HCT116 (cell line): Measurements from ENCODE around the gene SFT2D2. TPM values are rescaled to one million over a fixed set of nuclear protein-coding genes. Genes with fewer than 3 reads are reported as not detected.

Experiments used
- ATAC-seq: fragments of 200-7000 bp; cut with Tn5 transposase; 2 replicates; pipeline ENCODE4 v1.9.1; 2020; ENCODE audit warnings: mild to moderate bottlenecking, moderate library complexity
- BruUV-seq: library from RNA; stranded (reverse); fragments of 400-500 nt; replicated peaks from 2 replicates; lab custom pipeline; 2021; lab: Mats Ljungman, UMichigan
- CTCF ChIA-PET: fragments of 300-600 bp; sonication (Branson Sonifier 250); formaldehyde crosslinking; loops from one replicate; lab custom pipeline; 2021; ENCODE audit warnings: antibody characterized with exemption; lab: Charles Lee
- POLR2A ChIA-PET: fragments of 300-600, 350-600 bp; sonication (Branson Sonifier 250); formaldehyde crosslinking; loops from one replicate; lab custom pipeline; 2021; ENCODE audit warnings: antibody characterized with exemption; lab: Charles Lee
- RAD21 ChIA-PET, 2 experiments: fragments of 300-600 bp; sonication (Branson Sonifier 250); formaldehyde crosslinking; loops; one replicate each; lab custom pipeline; 2023; ENCODE audit warnings: low total read pairs in 2 of 2; ENCODE audit not compliant: uncharacterized antibody in 2 of 2, unreplicated experiment in 2 of 2, low non-redundant PET in 1 of 2; lab: Charles Lee
- DNase-seq: peaks from one replicate; pipeline ENCODE4 v3.0.0-alpha.2; 2010; ENCODE audit warnings: low read depth, low spot score
- H2AFZ ChIP-seq: fragments of 200-600 bp; shearing (Covaris generic), sonication (generic); 2 replicates; pipeline ENCODE4 v1.6.1; 2017; ENCODE audit warnings: low read depth, mixed run types, mixed read lengths, antibody characterized with exemption, low read length; ENCODE audit not compliant: poor library complexity, severe bottlenecking
- H3K27ac ChIP-seq: 2 replicates; pipeline ENCODE4 v1.5.1; 2012; ENCODE audit warnings: low read depth, low read length
- H3K27me3 ChIP-seq: fragments of 200-600 bp; sonication (generic); 2 replicates; pipeline ENCODE4 v1.6.1; 2016; ENCODE audit warnings: mixed run types, low read length, mixed read lengths; ENCODE audit not compliant: insufficient read depth
- H3K36me3 ChIP-seq, 2 experiments: fragments of 200-500 bp in 1 of 2; fragments of 200-600 bp in 1 of 2; sonication (Bioruptor generic) in 1 of 2; sonication (generic) in 1 of 2; 2 replicates each; pipeline versions ENCODE4 v1.5.1 to v1.6.1; 2014 to 2016; ENCODE audit warnings: low read length in 2 of 2, inconsistent platforms in 1 of 2, mixed read lengths in 1 of 2, mixed run types in 1 of 2; ENCODE audit not compliant: insufficient read depth in 2 of 2, control insufficient read depth in 1 of 2
- H3K4me1 ChIP-seq, 2 experiments: fragments of 200-600 bp in 1 of 2; sonication (generic) in 1 of 2; 2 replicates each; pipeline versions ENCODE4 v1.5.1 to v1.6.1; 2012 to 2017; ENCODE audit warnings: low read length in 2 of 2, inconsistent platforms in 1 of 2, mild to moderate bottlenecking in 1 of 2, mixed read lengths in 1 of 2, mixed run types in 1 of 2, moderate library complexity in 1 of 2; ENCODE audit not compliant: insufficient read depth in 2 of 2, control insufficient read depth in 1 of 2
- H3K4me2 ChIP-seq: fragments of 200-600 bp; sonication (generic); 2 replicates; pipeline ENCODE4 v1.6.1; 2017; ENCODE audit warnings: mixed run types, low read length, mixed read lengths
- H3K4me3 ChIP-seq, 2 experiments: fragments of 200-600 bp in 1 of 2; sonication (generic) in 1 of 2; replicated peaks in 1 of 2; 2 replicates each; pipeline ENCODE4 v1.5.1; 2011 to 2016; ENCODE audit warnings: low read length in 2 of 2, control low read depth in 1 of 2, low read depth in 1 of 2, mild to moderate bottlenecking in 1 of 2, mixed read lengths in 1 of 2, mixed run types in 1 of 2
- H3K79me2 ChIP-seq: fragments of 200-600 bp; sonication (generic); 2 replicates; pipeline ENCODE4 v1.6.1; 2017; ENCODE audit warnings: mild to moderate bottlenecking, mixed run types, low read length, moderate library complexity, mixed read lengths; ENCODE audit not compliant: insufficient read depth
- H3K9ac ChIP-seq: fragments of 200-600 bp; sonication (generic); 2 replicates; pipeline ENCODE4 v1.6.1; 2016; ENCODE audit warnings: low read length, mixed read lengths
- H3K9me2 ChIP-seq: fragments of 200-600 bp; sonication (generic), shearing (Covaris generic); 2 replicates; pipeline ENCODE4 v1.6.1; 2017; ENCODE audit warnings: mixed run types, mild to moderate bottlenecking, moderate library complexity; ENCODE audit not compliant: insufficient read depth
- H3K9me3 ChIP-seq, 2 experiments: fragments of 200-500 bp in 1 of 2; fragments of 200-600 bp in 1 of 2; sonication (Bioruptor generic) in 1 of 2; sonication (generic) in 1 of 2; 2 replicates each; pipeline ENCODE4 v1.6.1; 2014 to 2017; ENCODE audit warnings: low read length in 2 of 2, mixed read lengths in 2 of 2, inconsistent platforms in 1 of 2, low read depth in 1 of 2, mild to moderate bottlenecking in 1 of 2, mixed run types in 1 of 2, moderate library complexity in 1 of 2; ENCODE audit not compliant: control insufficient read depth in 1 of 2, insufficient read depth in 1 of 2
- H4K20me1 ChIP-seq: fragments of 200-600 bp; sonication (generic), shearing (Covaris generic); 2 replicates; pipeline ENCODE4 v1.6.1; 2017; ENCODE audit warnings: mixed run types, mild to moderate bottlenecking, moderate library complexity; ENCODE audit not compliant: insufficient read depth
- CBX3 ChIP-seq: IDR thresholded peaks from 2 replicates; pipeline ENCODE4 v1.6.1; 2012; ENCODE audit warnings: low read depth
- CEBPB ChIP-seq: IDR thresholded peaks from 2 replicates; pipeline ENCODE4 v1.6.1; 2012; ENCODE audit warnings: low read depth
- ELF1 ChIP-seq: IDR thresholded peaks from 2 replicates; pipeline ENCODE4 v1.6.1; 2012; ENCODE audit warnings: low read depth, borderline replicate concordance
- EZH2 ChIP-seq: fragments of 200-600 bp; sonication (generic); IDR thresholded peaks from 2 replicates; pipeline ENCODE4 v1.6.1; 2017; ENCODE audit warnings: antibody characterized with exemption, mixed run types
- EZH2phosphoT487 ChIP-seq: fragments of 200-600 bp; IDR thresholded peaks from 2 replicates; pipeline ENCODE4 v1.6.1; 2018; ENCODE audit warnings: antibody characterized with exemption, borderline replicate concordance
- FOSL1 ChIP-seq: IDR thresholded peaks from 2 replicates; pipeline ENCODE4 v1.6.1; 2012; ENCODE audit warnings: low read depth
- JUND ChIP-seq: IDR thresholded peaks from 2 replicates; pipeline ENCODE4 v1.6.1; 2012
- RAD21 ChIP-seq: IDR thresholded peaks from 2 replicates; pipeline ENCODE4 v1.6.1; 2012; ENCODE audit warnings: low read depth, mild to moderate bottlenecking
- SP1 ChIP-seq: IDR thresholded peaks from 2 replicates; pipeline ENCODE4 v1.6.1; 2012; ENCODE audit warnings: low read depth
- SRF ChIP-seq: IDR thresholded peaks from 2 replicates; pipeline ENCODE4 v1.6.1; 2012; ENCODE audit warnings: low read depth
- TCF7L2 ChIP-seq: IDR thresholded peaks from 2 replicates; pipeline ENCODE4 v1.7.0; 2011; ENCODE audit warnings: borderline replicate concordance, inconsistent platforms; ENCODE audit not compliant: insufficient read depth, insufficient read length; ENCODE audit errors: extremely low read depth
- YY1 ChIP-seq: IDR thresholded peaks from 2 replicates; pipeline ENCODE4 v1.6.1; 2011; ENCODE audit warnings: low read length, low read depth, moderate library complexity, mild to moderate bottlenecking; ENCODE audit not compliant: insufficient replicate concordance; ENCODE audit errors: extremely low read depth
- ZFX ChIP-seq: fragments of 450-650 bp; IDR thresholded peaks from 2 replicates; pipeline ENCODE4 v1.6.1; 2017
- intact Hi-C: fragments of 100-400 bp; cut with micrococcal nuclease; formaldehyde crosslinking; loops from 2 replicates; pipeline ENCODE4 v1.10.0; 2022
- total RNA-seq: library from RNA; stranded (reverse); gene quantifications from one replicate; pipeline ENCODE4 v1.2.1, GENCODE V29; 2021; ENCODE audit not compliant: unreplicated experiment
- TF ChIP-seq, protein P1 (sequence below): IDR thresholded peaks from 2 replicates; pipeline ENCODE4 v1.6.1; 2011; ENCODE audit warnings: mild to moderate bottlenecking, low read length, moderate library complexity; ENCODE audit not compliant: insufficient replicate concordance; ENCODE audit errors: extremely low read depth
- TF ChIP-seq, protein P2 (sequence below): IDR thresholded peaks from 2 replicates; pipeline ENCODE4 v1.6.1; 2012
- TF ChIP-seq, protein P3 (sequence below): IDR thresholded peaks from 2 replicates; pipeline ENCODE4 v1.6.1; 2012

SFT2D2 gene
- total RNA-seq, 1 experiment from 2014 or later: 57.5 TPM

DNA sequence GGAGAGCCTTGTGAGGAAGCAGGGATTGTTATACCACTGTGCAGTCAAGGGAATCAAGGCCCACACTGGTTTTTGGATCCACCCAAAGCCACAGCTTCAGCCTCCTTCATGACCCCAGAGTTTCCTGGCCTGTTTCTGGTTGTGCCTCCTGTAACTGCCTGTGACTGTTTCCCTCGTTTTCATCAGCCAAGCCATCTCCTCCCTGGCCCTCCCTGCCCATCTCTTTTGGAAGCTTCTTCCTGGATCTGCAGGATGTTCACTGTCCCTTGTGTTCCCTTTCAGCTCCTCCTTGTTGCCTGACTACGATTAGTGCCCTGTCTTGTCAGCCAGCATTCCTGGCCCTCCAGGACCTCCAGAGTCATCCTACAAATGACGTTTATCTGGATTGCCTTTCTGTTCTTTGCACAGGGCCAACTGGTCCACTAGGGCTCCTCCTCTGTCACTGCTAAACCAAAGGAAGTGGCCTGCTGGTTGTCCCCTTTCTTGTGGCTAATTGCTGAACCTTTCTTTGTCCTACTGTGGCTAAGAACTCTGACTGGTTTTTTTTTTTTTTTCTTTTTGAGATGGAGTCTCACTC is 17.9 kb downstream of the SFT2D2 start:
- peaks cover 18 to 27% of the 10 kb centered on the region in 2 experiments for H3K36me3 ChIP-seq
- H3K9me2 ChIP-seq: no peaks in the 10 kb centered on the region
- peak overlapping the region; percentile 44 for H3K27ac ChIP-seq
- no peaks in the 10 kb centered on the region for H4K20me1 ChIP-seq
- ATAC-seq (peak; percentile 57; the same call in 1 of the 2 replicates), DNase-seq (no peak)
- ChIA-PET CTCF (interaction anchor here (1.4 kb wide), 1 partner anchor 8 kb away, joined by 9 read pairs; no protein-coding TSS in a partner anchor), RAD21 (no interaction called here), POLR2A (no interaction called here)
- no peak overlapping the region for H2AFZ ChIP-seq
- no peaks in the 10 kb centered on the region for H3K9me3 ChIP-seq
- no peaks in the 10 kb centered on the region for H3K27me3 ChIP-seq
- H3K4me1 ChIP-seq: peaks cover 17% of the 10 kb centered on the region in 2 experiments
- TF ChIP-seq TCF7L2 (no peak), SRF (no peak), FOSL1 (no peak), ZFX (no peak), SP1 (no peak), EZH2phosphoT487 (no peak), RAD21 (no peak), CEBPB (no peak), ELF1 (no peak), YY1 (no peak), CBX3 (no peak), JUND (no peak), EZH2 (no peak)
- TF ChIP-seq, protein P1, sequence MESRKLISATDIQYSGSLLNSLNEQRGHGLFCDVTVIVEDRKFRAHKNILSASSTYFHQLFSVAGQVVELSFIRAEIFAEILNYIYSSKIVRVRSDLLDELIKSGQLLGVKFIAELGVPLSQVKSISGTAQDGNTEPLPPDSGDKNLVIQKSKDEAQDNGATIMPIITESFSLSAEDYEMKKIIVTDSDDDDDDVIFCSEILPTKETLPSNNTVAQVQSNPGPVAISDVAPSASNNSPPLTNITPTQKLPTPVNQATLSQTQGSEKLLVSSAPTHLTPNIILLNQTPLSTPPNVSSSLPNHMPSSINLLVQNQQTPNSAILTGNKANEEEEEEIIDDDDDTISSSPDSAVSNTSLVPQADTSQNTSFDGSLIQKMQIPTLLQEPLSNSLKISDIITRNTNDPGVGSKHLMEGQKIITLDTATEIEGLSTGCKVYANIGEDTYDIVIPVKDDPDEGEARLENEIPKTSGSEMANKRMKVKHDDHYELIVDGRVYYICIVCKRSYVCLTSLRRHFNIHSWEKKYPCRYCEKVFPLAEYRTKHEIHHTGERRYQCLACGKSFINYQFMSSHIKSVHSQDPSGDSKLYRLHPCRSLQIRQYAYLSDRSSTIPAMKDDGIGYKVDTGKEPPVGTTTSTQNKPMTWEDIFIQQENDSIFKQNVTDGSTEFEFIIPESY: no peak
- TF ChIP-seq, protein P2, sequence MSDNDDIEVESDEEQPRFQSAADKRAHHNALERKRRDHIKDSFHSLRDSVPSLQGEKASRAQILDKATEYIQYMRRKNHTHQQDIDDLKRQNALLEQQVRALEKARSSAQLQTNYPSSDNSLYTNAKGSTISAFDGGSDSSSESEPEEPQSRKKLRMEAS: no peak
- TF ChIP-seq, protein P3, sequence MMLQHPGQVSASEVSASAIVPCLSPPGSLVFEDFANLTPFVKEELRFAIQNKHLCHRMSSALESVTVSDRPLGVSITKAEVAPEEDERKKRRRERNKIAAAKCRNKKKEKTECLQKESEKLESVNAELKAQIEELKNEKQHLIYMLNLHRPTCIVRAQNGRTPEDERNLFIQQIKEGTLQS: no peak
- no peak overlapping the region for H3K4me3 ChIP-seq
- intact Hi-C loops: no loop called here
- no peak overlapping the region for H3K9ac ChIP-seq
- peak overlapping the region; percentile 47 for H3K4me2 ChIP-seq
- no TSS peak for BruUV-seq
- H3K79me2 ChIP-seq: peaks cover 28% of the 10 kb centered on the region
